Measurements from ENCODE around the gene DEFB118. TPM values are rescaled to one million over a fixed set of nuclear protein-coding genes. Genes with fewer than 3 reads are reported as not detected.
"Not testable (repeated sequence)": the region's sequence is repeated elsewhere in the genome, so short reads cannot be mapped to it uniquely, and the experiment has no call there.

Gene DEFB118
- total RNA-seq, 1 donor from 2014 or later: not detected

DNA sequence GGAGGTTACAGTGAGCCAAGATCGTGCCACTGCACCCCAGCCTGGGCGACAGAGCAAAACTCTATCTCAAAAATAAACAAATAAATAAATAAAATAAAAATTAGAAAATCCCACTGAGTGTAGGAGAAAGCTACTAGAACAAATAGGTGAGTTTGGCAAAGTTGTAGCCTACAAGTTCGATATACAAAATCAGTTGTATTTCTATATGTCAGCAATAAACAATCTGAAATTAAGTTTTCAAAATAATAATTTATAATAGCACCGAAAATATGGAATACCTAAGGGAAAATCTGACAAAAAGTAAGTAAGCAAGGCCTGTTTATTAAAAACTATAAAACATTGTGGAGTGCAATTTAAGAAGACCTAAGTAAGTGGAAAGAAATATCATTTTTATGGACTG is 5.1 kb upstream of the DEFB118 start:
- DNase-seq: no peak
- Mint-ChIP-seq H3K27ac (no peak overlapping the region), H3K4me3 (no peak overlapping the region), H3K9me3 (peaks cover 9% of the 10 kb centered on the region), H3K36me3 (ENCODE audit: low read depth) (no peaks in the 10 kb centered on the region), H3K27me3 (no peaks in the 10 kb centered on the region), H3K4me1 (no peaks in the 10 kb centered on the region)
- TF ChIP-seq, protein P1, sequence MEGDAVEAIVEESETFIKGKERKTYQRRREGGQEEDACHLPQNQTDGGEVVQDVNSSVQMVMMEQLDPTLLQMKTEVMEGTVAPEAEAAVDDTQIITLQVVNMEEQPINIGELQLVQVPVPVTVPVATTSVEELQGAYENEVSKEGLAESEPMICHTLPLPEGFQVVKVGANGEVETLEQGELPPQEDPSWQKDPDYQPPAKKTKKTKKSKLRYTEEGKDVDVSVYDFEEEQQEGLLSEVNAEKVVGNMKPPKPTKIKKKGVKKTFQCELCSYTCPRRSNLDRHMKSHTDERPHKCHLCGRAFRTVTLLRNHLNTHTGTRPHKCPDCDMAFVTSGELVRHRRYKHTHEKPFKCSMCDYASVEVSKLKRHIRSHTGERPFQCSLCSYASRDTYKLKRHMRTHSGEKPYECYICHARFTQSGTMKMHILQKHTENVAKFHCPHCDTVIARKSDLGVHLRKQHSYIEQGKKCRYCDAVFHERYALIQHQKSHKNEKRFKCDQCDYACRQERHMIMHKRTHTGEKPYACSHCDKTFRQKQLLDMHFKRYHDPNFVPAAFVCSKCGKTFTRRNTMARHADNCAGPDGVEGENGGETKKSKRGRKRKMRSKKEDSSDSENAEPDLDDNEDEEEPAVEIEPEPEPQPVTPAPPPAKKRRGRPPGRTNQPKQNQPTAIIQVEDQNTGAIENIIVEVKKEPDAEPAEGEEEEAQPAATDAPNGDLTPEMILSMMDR (IDR thresholded peaks at IDR 0.05): no peak
- ChIA-PET CTCF (no interaction called here), POLR2A (no interaction called here)
- no peak for ATAC-seq (ENCODE audit: low read depth)
- intact Hi-C loops (cut with micrococcal nuclease): no loop called here

DNA sequence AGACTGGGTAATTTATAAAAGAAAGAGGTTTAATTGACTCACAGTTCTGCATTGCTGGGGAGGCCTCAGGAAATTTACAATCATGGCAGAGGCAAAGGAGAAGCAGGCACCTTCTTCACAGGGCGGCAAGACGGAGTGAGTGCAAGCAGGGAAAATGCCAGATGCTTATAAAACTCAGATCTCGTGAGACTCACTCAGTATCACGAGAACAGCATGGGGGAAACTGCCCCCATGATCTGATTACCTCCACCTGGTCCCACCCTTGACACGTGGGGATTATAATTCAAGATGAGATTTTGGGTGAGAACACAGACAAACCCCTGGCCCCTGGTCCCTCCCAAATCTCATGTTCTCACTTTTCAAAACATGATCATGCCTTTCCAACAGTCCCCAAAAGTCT is 4.1 kb upstream of the DEFB118 start:
- DNase-seq; H3K27me3 Mint-ChIP-seq; intact Hi-C loops (cut with micrococcal nuclease); H3K9me3 Mint-ChIP-seq; H3K27ac Mint-ChIP-seq; H3K4me1 Mint-ChIP-seq; H3K4me3 Mint-ChIP-seq; CTCF ChIA-PET; ATAC-seq (ENCODE audit: low read depth); H3K36me3 Mint-ChIP-seq (ENCODE audit: low read depth); POLR2A ChIA-PET: not testable (repeated sequence)

DNA sequence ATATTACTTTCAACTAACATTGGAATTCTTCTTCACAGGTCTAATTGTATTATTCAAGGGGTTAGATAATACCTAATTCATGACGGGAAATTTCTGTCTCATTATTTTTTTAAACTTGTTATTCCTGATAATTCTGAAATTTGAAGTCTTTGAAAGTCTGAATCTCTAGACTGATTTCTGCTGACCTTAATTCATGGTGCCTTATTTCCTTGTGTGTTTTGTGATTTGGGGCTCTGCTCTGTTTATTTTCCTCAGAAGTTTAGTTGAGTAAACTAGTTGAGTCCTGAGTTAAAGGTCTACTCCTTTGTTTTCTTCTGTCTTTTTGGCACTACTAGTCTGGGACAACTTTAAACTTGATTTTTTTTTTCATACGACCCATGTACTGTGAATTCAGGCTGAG is 5.9 kb downstream of the DEFB118 start:
- Mint-ChIP-seq H3K4me1 (no peaks in the 10 kb centered on the region), H3K36me3 (ENCODE audit: low read depth) (no peaks in the 10 kb centered on the region), H3K9me3 (peaks cover 5% of the 10 kb centered on the region), H3K4me3 (no peak overlapping the region), H3K27ac (no peak overlapping the region), H3K27me3 (peaks cover 3% of the 10 kb centered on the region)
- ATAC-seq (ENCODE audit: low read depth): no peak
- TF ChIP-seq, protein P1 (IDR thresholded peaks at IDR 0.05): no peak
- DNase-seq: no peak
- ChIA-PET POLR2A (no interaction called here), CTCF (no interaction called here)
- intact Hi-C loops (cut with micrococcal nuclease): no loop called here

DNA sequence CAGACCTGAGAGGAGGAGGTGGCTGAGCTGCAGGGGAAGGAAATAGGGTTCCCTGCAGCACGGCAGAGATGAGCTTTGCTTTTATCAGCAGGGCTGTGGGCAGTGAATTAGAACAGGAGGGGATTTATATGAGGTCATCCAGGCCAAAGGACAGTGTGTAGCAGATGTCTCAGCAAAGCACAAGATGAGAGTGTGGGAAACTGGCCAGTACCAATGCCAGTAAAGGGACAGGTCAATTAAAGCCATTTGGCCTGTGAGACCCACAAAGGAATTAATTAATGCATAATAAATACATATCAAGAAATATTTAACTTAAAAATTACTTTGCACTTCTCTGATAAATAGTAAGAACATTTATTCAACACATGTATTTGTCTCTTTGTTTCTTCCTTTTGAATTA is 22.1 kb downstream of the DEFB118 start, which contains the start of gene DEFB119:
Gene DEFB119, minus strand, starts transcription at position 101 of the 400 bp plus-strand sequence. CDS start 107 bp downstream, outside the sequence.
- ChIA-PET CTCF (no interaction called here), POLR2A (no interaction called here)
- no peaks in the 10 kb centered on the region for H3K4me1 Mint-ChIP-seq
- peaks cover 5% of the 10 kb centered on the region for H3K27me3 Mint-ChIP-seq
- intact Hi-C loops (cut with micrococcal nuclease): no loop called here
- no peaks in the 10 kb centered on the region for H3K9me3 Mint-ChIP-seq
- no peak within 1 kb of the TSS for H3K4me3 Mint-ChIP-seq
- TF ChIP-seq, protein P1 (IDR thresholded peaks at IDR 0.05): no peak
- ATAC-seq (ENCODE audit: low read depth) (no peak), DNase-seq (no peak)
- no peak within 1 kb of the TSS for H3K27ac Mint-ChIP-seq
- no peaks in the 10 kb centered on the region for H3K36me3 Mint-ChIP-seq (ENCODE audit: low read depth)

DNA sequence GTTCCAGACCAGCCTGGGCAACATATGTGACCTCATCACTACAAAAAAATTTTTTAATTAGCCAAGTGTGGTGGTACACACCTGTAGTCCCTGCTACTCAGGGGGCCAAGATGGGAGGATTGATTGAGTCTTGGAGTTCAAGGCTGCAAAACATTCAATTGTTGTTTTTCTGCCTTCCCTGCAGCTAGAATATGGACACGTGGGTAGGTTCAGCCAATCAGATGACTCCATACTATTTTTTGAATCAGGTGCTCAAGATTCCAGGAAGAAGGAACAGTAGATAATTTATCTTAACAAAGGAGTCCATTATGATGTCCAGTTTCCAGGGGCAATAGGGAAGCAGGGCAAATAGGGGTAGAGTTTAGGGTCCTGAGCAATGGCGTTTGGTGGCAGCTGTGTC is 24.4 kb downstream of the DEFB118 start:
- H3K9me3 Mint-ChIP-seq: no peaks in the 10 kb centered on the region
- no peaks in the 10 kb centered on the region for H3K4me1 Mint-ChIP-seq
- DNase-seq: no peak
- ATAC-seq (ENCODE audit: low read depth): no peak
- TF ChIP-seq, protein P1 (IDR thresholded peaks at IDR 0.05): no peak
- intact Hi-C loops (cut with micrococcal nuclease): no loop called here
- POLR2A ChIA-PET: no interaction called here
- H3K36me3 Mint-ChIP-seq (ENCODE audit: low read depth): no peaks in the 10 kb centered on the region
- H3K27ac Mint-ChIP-seq: no peak overlapping the region
- CTCF ChIA-PET: no interaction called here
- no peak overlapping the region for H3K4me3 Mint-ChIP-seq
- peaks cover 7% of the 10 kb centered on the region for H3K27me3 Mint-ChIP-seq

DNA sequence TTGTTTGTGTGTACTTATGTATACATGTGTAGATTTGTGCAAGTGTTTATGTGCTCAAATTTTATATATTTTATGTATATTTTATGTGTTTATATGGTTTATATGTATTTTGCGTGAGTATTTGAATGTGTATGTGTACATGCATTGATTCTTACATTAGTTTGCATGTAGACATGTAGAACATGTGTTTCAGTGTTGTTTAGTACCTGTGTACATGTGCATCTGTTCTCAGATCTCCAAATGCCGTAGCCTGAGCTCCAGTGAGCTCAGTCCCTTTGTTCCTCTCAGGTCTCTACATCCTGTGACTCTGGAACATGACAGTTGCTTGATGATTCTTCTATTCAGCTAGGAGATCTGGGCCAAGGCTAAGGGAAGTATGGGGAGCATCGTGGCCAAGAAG is 26.5 kb downstream of the DEFB118 start:
- H3K4me1 Mint-ChIP-seq: no peaks in the 10 kb centered on the region
- TF ChIP-seq, protein P1 (IDR thresholded peaks at IDR 0.05): no peak
- no peaks in the 10 kb centered on the region for H3K36me3 Mint-ChIP-seq (ENCODE audit: low read depth)
- peaks cover 7% of the 10 kb centered on the region for H3K27me3 Mint-ChIP-seq
- intact Hi-C loops (cut with micrococcal nuclease): no loop called here
- no peak overlapping the region for H3K4me3 Mint-ChIP-seq
- no peaks in the 10 kb centered on the region for H3K9me3 Mint-ChIP-seq
- no peak overlapping the region for H3K27ac Mint-ChIP-seq
- no peak for ATAC-seq (ENCODE audit: low read depth)
- no peak for DNase-seq
- CTCF ChIA-PET: no interaction called here
- POLR2A ChIA-PET: interaction anchor here (0.6 kb wide), 1 partner anchor 23 kb away, joined by 3 read pairs; no protein-coding TSS in a partner anchor

Data from activated B cell treated with CpG ODN at 0.5 μM for 24 hours (primary cell).